Esophagus squamous epithelium (tissue), 4 donors: ENCODE results near the gene CPA5.

ENCODE experiments used
- CTCF ChIP-seq, 6 experiments: fragments of 450-650 bp in 4 of 6; fragments of 200-600 bp in 2 of 6; sonication (generic) in 2 of 6; IDR thresholded peaks; one replicate each; pipeline ENCODE4 v1.5.1; 2016 to 2019; ENCODE audit warnings: antibody characterized with exemption in 6 of 6, mild to moderate bottlenecking in 4 of 6, moderate library complexity in 4 of 6
- POLR2A ChIP-seq, 4 donors: fragments of 450-650 bp; IDR thresholded peaks; one replicate each; pipeline ENCODE4 v1.6.1; 2017; ENCODE audit warnings: antibody characterized with exemption in 4 of 4, mild to moderate bottlenecking in 4 of 4, moderate library complexity in 3 of 4

GRCh38 chr7:130337410-130337971, 7.1 kb upstream of the CPA5 start:
- TF ChIP-seq POLR2A (IDR thresholded peaks at IDR 0.05) (no peak), CTCF (IDR thresholded peaks at IDR 0.05) (no peak)
